ENCODE data around the gene PCYT1A.

The PCYT1A gene

DNA sequence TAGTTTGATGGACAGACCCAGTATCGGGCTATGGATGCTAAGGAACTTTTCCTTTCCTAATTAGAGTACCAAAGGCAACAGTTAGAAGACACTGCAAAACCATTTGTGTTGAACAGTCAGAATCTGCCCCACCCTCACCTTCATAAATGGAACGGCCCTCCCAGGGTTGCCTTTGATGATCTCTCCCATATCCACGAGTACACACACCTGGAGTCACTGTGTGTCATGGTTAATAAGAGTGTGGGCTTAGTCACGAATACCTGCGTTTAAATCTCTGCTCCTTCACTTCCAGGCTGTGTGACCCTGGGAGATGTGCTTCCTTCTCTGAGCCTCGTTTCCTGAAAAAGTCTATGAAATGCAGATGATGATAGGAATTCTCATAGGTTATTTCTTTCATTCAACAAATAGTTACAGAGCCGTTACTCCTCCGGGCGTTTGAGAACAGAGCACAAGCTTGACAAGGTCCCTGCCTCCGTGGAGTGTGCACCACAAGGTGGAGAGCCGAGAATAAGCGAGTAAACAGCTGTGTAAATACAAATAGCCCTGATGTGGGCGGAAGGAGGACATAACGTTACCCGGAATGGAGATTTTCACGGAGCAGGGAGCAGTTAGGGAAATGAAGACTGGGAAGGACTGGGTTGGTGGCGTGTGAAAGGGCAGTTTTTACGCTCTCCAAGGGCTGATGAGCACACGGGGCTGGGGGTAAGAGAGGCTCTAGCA lies 64.5 kb downstream of the PCYT1A start:
- ATAC-seq (replicated peaks): no peak
- Mint-ChIP-seq H3K36me3 (ENCODE audit: insufficient read depth) (peaks cover 7% of the 10 kb centered on the region), H3K9me3 (no peaks in the 10 kb centered on the region), H3K4me1 (ENCODE audit: low read depth in 2 of 2) (peaks cover 10 to 11% of the 10 kb centered on the region in 2 donors), H3K4me3 (no peak overlapping the region), H3K27ac (no peak overlapping the region), H3K27me3 (peaks cover 6 to 28% of the 10 kb centered on the region in 2 donors)
- no peak for DNase-seq

DNA sequence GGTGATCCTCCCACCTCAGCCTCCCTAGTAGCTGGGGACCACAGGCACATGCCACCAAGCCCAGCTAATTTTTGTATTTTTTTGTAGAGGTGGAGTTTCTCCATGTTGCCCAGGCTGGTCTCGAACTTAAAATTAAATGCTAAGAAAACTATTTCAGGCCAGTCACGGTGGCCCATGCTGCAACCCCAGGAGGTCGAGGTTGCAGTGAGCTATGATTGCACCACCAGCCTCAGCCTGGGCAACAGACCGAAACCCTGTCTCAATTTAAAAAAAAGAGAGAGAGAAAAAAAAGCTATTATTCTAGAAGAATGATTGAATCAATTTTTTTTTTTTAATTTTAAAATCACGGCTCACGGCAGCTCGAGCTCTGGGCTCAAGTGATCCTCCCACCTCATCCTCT lies 66.5 kb downstream of the PCYT1A start:
- no peaks in the 10 kb centered on the region for H3K9me3 Mint-ChIP-seq
- no peak overlapping the region for H3K27ac Mint-ChIP-seq
- ATAC-seq (replicated peaks) (no peak), DNase-seq (no peak)
- H3K4me1 Mint-ChIP-seq (ENCODE audit: low read depth in 2 of 2): peaks cover 11% of the 10 kb centered on the region in 2 donors
- peaks cover 6 to 15% of the 10 kb centered on the region in 2 donors for H3K27me3 Mint-ChIP-seq
- H3K4me3 Mint-ChIP-seq: no peak overlapping the region
- peaks cover 11% of the 10 kb centered on the region for H3K36me3 Mint-ChIP-seq (ENCODE audit: insufficient read depth)

GRCh38 chr3:196220587-196220986 lies 66.9 kb downstream of the PCYT1A start:
- ATAC-seq (replicated peaks) (no peak), DNase-seq (no peak)
- Mint-ChIP-seq H3K36me3 (ENCODE audit: insufficient read depth) (peaks cover 11% of the 10 kb centered on the region), H3K4me1 (ENCODE audit: low read depth in 2 of 2) (peaks cover 11% of the 10 kb centered on the region in 2 donors), H3K27ac (no peak overlapping the region), H3K4me3 (no peak overlapping the region), H3K9me3 (no peaks in the 10 kb centered on the region), H3K27me3 (peaks cover 6 to 15% of the 10 kb centered on the region in 2 donors)

DNA sequence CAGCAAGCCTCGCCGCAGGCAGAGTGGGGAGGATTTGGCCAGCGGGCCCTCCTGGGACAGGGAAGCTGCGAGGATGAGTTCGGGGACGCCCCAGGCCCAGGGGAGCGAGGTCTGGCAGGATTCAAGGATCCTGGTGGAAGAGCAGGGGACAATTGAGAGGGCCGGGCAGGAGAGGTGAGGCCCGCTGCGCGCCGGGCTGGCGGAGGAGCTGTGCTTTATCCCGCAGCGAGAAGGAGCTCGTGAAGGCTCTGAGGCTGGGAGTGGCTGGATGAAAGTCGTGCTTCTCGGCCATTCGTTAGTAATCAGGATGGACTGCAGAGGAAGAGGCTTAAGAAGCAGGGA lies 67.6 kb downstream of the PCYT1A start:
- Mint-ChIP-seq H3K4me3 (peak overlapping the region; percentile 78 to 80), H3K4me1 (ENCODE audit: low read depth in 2 of 2) (peaks cover 11% of the 10 kb centered on the region in 2 donors), H3K27ac (peak overlapping the region; percentile 69 to 94), H3K27me3 (peaks cover 6 to 9% of the 10 kb centered on the region in 2 donors), H3K9me3 (no peaks in the 10 kb centered on the region), H3K36me3 (ENCODE audit: insufficient read depth) (peaks cover 11% of the 10 kb centered on the region)
- ATAC-seq (replicated peaks) (no peak), DNase-seq (no peak)

GRCh38 chr3:196219194-196219969 lies 68.1 kb downstream of the PCYT1A start:
- peaks cover 11% of the 10 kb centered on the region in 2 donors for H3K4me1 Mint-ChIP-seq (ENCODE audit: low read depth in 2 of 2)
- ATAC-seq (replicated peaks) (peak; percentile 96), DNase-seq (peak; percentile 41 to 45 (median 43))
- H3K9me3 Mint-ChIP-seq: no peaks in the 10 kb centered on the region
- peak overlapping the region; percentile 78 to 80 for H3K4me3 Mint-ChIP-seq
- H3K27me3 Mint-ChIP-seq: peaks cover 6 to 9% of the 10 kb centered on the region in 2 donors
- peak overlapping the region; percentile 69 to 94 for H3K27ac Mint-ChIP-seq
- peaks cover 11% of the 10 kb centered on the region for H3K36me3 Mint-ChIP-seq (ENCODE audit: insufficient read depth)

- H3K27ac Mint-ChIP-seq: peak overlapping the region in 1 of 2 donors; percentile 69
- DNase-seq (no peak), ATAC-seq (replicated peaks) (no peak)
- H3K27me3 Mint-ChIP-seq: peaks cover 5% of the 10 kb centered on the region in 2 donors
- H3K4me1 Mint-ChIP-seq (ENCODE audit: low read depth in 2 of 2): peaks cover 11% of the 10 kb centered on the region in 2 donors
- H3K36me3 Mint-ChIP-seq (ENCODE audit: insufficient read depth): peaks cover 11% of the 10 kb centered on the region
- peak overlapping the region in 1 of 2 donors; percentile 80 for H3K4me3 Mint-ChIP-seq
- H3K9me3 Mint-ChIP-seq: no peaks in the 10 kb centered on the region
These were observed 69.3 kb downstream of the PCYT1A start for GRCh38 chr3:196218155-196218712.

DNA sequence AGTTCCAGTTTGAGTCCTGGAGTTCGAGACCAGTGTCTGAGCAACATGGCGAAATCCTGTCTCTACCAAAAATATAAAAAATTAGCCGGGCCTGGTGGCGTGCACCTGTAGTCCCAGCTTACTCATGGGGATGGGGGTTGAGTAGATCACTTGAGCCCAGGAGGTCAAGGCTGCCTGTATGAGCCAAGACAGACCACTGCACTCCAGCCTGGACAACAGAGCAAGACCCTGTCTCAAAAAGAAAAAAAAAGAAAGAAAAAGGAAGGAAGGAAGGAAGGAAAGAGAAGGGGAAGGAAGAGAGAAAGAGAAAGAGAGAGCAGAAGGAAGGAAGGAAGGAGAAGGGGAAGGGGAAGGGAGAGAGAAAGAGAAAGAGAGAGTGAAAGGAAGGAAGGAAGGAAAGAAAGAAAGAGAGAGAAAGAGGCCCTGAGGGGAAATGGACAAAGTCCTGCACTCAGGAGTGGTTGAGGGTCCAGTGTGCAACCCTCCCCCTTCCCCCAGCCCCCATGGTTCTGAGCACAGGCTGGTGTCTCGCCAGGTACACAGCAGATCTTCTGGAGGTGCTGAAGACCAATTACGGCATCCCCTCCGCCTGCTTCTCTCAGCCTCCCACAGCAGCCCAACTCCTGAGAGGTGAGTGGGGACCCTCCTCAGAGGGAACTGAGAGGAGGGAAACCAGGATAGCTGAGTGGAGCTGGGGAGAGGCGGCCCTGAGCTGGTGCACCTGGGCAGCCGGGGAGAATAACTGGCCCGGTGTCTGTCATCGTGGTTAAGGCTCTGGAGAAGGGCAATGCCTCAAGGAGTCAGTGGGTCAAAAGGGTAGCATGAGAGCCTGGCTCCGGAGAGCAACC lies 70.0 kb downstream of the PCYT1A start:
- Mint-ChIP-seq H3K27me3 (no peaks in the 10 kb centered on the region), H3K4me1 (ENCODE audit: low read depth in 2 of 2) (peaks cover 11% of the 10 kb centered on the region in 2 donors), H3K36me3 (ENCODE audit: insufficient read depth) (peaks cover 11% of the 10 kb centered on the region), H3K4me3 (peak overlapping the region in 1 of 2 donors; percentile 2), H3K27ac (peak overlapping the region; percentile 59 to 69), H3K9me3 (no peaks in the 10 kb centered on the region)
- ATAC-seq (replicated peaks) (no peak), DNase-seq (no peak)

- H3K9me3 Mint-ChIP-seq: no peaks in the 10 kb centered on the region
- ATAC-seq (replicated peaks): no peak
- peak overlapping the region in 1 of 2 donors; percentile 66 for H3K27ac Mint-ChIP-seq
- H3K27me3 Mint-ChIP-seq: no peaks in the 10 kb centered on the region
- DNase-seq: no peak
- H3K4me3 Mint-ChIP-seq: no peak overlapping the region
- H3K36me3 Mint-ChIP-seq (ENCODE audit: insufficient read depth): peaks cover 11% of the 10 kb centered on the region
- H3K4me1 Mint-ChIP-seq (ENCODE audit: low read depth in 2 of 2): peaks cover 11% of the 10 kb centered on the region in 2 donors
These were observed 70.8 kb downstream of the PCYT1A start for GRCh38 chr3:196216681-196217211.

GRCh38 chr3:196216089-196216564 lies 71.4 kb downstream of the PCYT1A start, which contains the start of gene SLC51A:
TSS of gene SLC51A (plus strand) at chr3:196216534. CDS start at chr3:196216713, 179 bp downstream.
- DNase-seq (no peak), ATAC-seq (replicated peaks) (no peak)
- Mint-ChIP-seq H3K4me1 (ENCODE audit: low read depth in 2 of 2) (peaks cover 11% of the 10 kb centered on the region in 2 donors), H3K4me3 (no peak within 1 kb of the TSS), H3K27ac (peak within 1 kb of the TSS; percentile 59 to 66), H3K27me3 (no peaks in the 10 kb centered on the region), H3K36me3 (ENCODE audit: insufficient read depth) (peaks cover 11% of the 10 kb centered on the region), H3K9me3 (no peaks in the 10 kb centered on the region)

DNA sequence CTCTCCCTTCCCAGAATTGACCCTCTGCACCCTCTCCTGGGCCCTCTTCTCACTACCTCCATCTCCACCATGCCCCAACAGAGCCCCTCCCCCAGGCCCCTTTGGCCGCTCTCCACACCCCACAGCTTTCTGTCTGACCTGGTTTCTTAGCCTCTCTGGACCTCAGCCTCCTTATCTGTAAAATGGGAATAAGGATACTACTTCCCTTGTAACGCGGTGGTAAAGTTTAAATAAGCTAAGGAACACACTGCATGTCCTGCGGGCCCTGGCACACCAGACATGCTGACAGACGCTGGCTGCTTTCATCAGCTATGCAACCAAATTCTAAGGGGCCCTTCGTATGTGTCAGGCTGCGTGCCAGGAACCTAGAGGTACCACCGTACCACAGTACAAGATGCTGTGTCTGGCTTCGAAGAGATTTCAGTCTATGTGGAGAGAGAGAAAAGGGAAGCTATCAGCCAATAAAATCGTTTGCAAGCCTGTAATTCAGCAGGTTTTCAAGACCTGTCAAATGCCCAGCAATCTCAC lies 72.0 kb downstream of the PCYT1A start:
- Mint-ChIP-seq H3K4me3 (no peak overlapping the region), H3K9me3 (no peaks in the 10 kb centered on the region), H3K27ac (peak overlapping the region in 1 of 2 donors; percentile 44), H3K27me3 (no peaks in the 10 kb centered on the region), H3K36me3 (ENCODE audit: insufficient read depth) (peaks cover 11% of the 10 kb centered on the region), H3K4me1 (ENCODE audit: low read depth in 2 of 2) (peaks cover 11% of the 10 kb centered on the region in 2 donors)
- ATAC-seq (replicated peaks) (no peak), DNase-seq (no peak)

DNA sequence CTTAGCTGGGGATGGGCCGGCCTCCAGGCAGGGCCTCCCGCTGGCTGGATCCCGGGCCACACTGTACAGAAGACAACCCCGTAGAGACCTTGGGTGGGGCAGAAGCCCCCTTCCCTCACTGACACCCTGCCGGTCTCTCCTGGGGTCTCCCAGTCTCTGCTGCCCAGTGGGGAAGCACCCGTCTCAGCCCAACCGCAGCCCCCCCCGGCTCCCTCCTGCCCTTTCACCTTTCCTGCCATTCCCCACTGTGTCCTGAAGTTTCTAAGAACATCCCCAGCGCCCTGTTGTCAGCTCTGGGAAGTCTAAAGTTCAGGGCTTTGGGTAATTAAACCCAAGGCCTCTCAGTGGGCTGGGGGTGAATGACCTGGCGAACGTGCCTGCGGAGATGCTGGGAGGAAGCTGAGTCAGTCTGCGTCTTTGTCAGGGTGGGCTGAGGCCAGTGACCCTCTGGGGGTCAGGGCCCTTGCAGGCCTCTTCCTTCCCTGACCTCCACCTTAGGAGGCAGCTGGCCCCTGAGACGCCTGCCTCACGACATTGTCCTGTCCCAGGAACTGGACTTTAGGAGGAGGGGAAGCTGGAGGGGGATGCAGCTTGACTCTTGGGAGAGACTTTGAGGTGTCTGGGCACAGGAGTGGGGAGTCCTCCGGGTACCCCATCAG lies 72.6 kb downstream of the PCYT1A start:
- DNase-seq: no peak
- Mint-ChIP-seq H3K9me3 (no peaks in the 10 kb centered on the region), H3K4me3 (no peak overlapping the region), H3K27ac (peak overlapping the region in 1 of 2 donors; percentile 44), H3K4me1 (ENCODE audit: low read depth in 2 of 2) (peaks cover 11% of the 10 kb centered on the region in 2 donors), H3K27me3 (no peaks in the 10 kb centered on the region), H3K36me3 (ENCODE audit: insufficient read depth) (peaks cover 6% of the 10 kb centered on the region)
- ATAC-seq (replicated peaks): no peak
